GM12892 (cell line): Measurements from ENCODE around the gene ALKBH4.

ENCODE experiments used
- POLR2A ChIP-seq: IDR thresholded peaks from 2 replicates; pipeline ENCODE4 v1.6.1; 2011; ENCODE audit warnings: low read depth, low read length, control low read depth
- POLR2AphosphoS5 ChIP-seq: IDR thresholded peaks from 2 replicates; pipeline ENCODE4 v1.6.1; 2011; ENCODE audit warnings: low read depth, low read length, control low read depth

GRCh38 chr7:102444961-102445673 lies 19.5 kb downstream of the ALKBH4 start:
- TF ChIP-seq POLR2A (peak; percentile 51; the same call in 1 of the 2 replicates), POLR2AphosphoS5 (peak; percentile 35; the same call in 1 of the 2 replicates)
